ENCODE measurements around the gene KLHDC3. TPM values are rescaled to one million over a fixed set of nuclear protein-coding genes. Genes with fewer than 3 reads are reported as not detected.

Gene KLHDC3
- total RNA-seq, 6 experiments from 2014 or later, result 26.4 to 46.2 (median 41.7) TPM

- intact Hi-C loops (cut with DNase I), result no loop called here
- peak overlapping the region; percentile 77 to 98 (median 88) for H3K4me3 ChIP-seq
- peak overlapping the region; percentile 60 to 89 (median 89) for H3K27ac ChIP-seq
- H3K27me3 ChIP-seq, result no peaks in the 10 kb centered on the region
- no peaks in the 10 kb centered on the region for H3K9me3 ChIP-seq
- peaks cover 0 to 26% (median 9%) of the 10 kb centered on the region in 4 donors for H3K4me1 ChIP-seq
- TF ChIP-seq POLR2A (IDR thresholded peaks at IDR 0.05) (no peak), CTCF (IDR thresholded peaks at IDR 0.05) (no peak)
- 42% methylated on average over 7 of the region's 12 CpGs for WGBS (ENCODE audit: insufficient coverage, low coverage, low lambda C conversion rate, missing lambda C conversion rate)
- DNase-seq (peak in 2 of 3 donors; percentile 24 to 54), ATAC-seq (no peak)
- peaks cover 0 to 33% (median 10%) of the 10 kb centered on the region in 4 donors for H3K36me3 ChIP-seq
Measured at GRCh38 chr6:43060755-43061633, 46.9 kb downstream of the KLHDC3 start.

- intact Hi-C loops (cut with DNase I), result no loop called here
- Histone ChIP-seq H3K4me1 (peaks cover 0 to 26% (median 9%) of the 10 kb centered on the region in 4 donors), H3K36me3 (peaks cover 0 to 37% (median 14%) of the 10 kb centered on the region in 4 donors), H3K4me3 (peak overlapping the region in 2 of 3 donors; percentile 77 to 98), H3K27ac (no peak overlapping the region), H3K27me3 (no peaks in the 10 kb centered on the region), H3K9me3 (no peaks in the 10 kb centered on the region)
- ATAC-seq, result no peak
- 46% methylated on average over 1 of the region's 2 CpGs for WGBS (ENCODE audit: insufficient coverage, low coverage, low lambda C conversion rate, missing lambda C conversion rate)
- TF ChIP-seq CTCF (IDR thresholded peaks at IDR 0.05) (no peak), POLR2A (IDR thresholded peaks at IDR 0.05) (no peak)
- no peak for DNase-seq
Measured at GRCh38 chr6:43061861-43062260, 47.8 kb downstream of the KLHDC3 start.

GRCh38 chr6:43062818-43063217 lies 48.8 kb downstream of the KLHDC3 start:
- Histone ChIP-seq H3K27me3 (no peaks in the 10 kb centered on the region), H3K4me1 (peaks cover 0 to 26% (median 9%) of the 10 kb centered on the region in 4 donors), H3K9me3 (no peaks in the 10 kb centered on the region), H3K27ac (no peak overlapping the region), H3K36me3 (peaks cover 0 to 40% (median 14%) of the 10 kb centered on the region in 4 donors), H3K4me3 (no peak overlapping the region)
- 80% methylated on average over 1 of the region's 12 CpGs for WGBS (ENCODE audit: insufficient coverage, low coverage, low lambda C conversion rate, missing lambda C conversion rate)
- TF ChIP-seq CTCF (IDR thresholded peaks at IDR 0.05) (no peak), POLR2A (IDR thresholded peaks at IDR 0.05) (no peak)
- ATAC-seq, result no peak
- intact Hi-C loops (cut with DNase I), result no loop called here
- peak in 1 of 3 donors; percentile 45 for DNase-seq

GRCh38 chr6:43070028-43070632 lies 56.1 kb downstream of the KLHDC3 start:
- TF ChIP-seq POLR2A (IDR thresholded peaks at IDR 0.05) (no peak), CTCF (IDR thresholded peaks at IDR 0.05) (peak in 3 of 4 donors; percentile 17 to 35 (median 33))

More at GRCh38 chr6:43070028-43070632, 56.1 kb downstream of the KLHDC3 start:
- Histone ChIP-seq H3K27ac (no peak overlapping the region), H3K36me3 (peaks cover 0 to 63% (median 24%) of the 10 kb centered on the region in 4 donors), H3K4me3 (no peak overlapping the region), H3K4me1 (no peaks in the 10 kb centered on the region), H3K27me3 (no peaks in the 10 kb centered on the region), H3K9me3 (no peaks in the 10 kb centered on the region)
- WGBS (ENCODE audit: insufficient coverage, low coverage, low lambda C conversion rate, missing lambda C conversion rate), result 52% methylated on average over 4 of the region's 6 CpGs
- DNase-seq (no peak), ATAC-seq (peak in 3 of 4 donors; percentile 37 to 51 (median 46))
- intact Hi-C loops (cut with DNase I), result no loop called here

Other genes starting within 250 kb of the KLHDC3 start
- 1 to 10 TPM; 4.3 to 6.0 (median 5.5) TPM for gene BICRAL, start 232.2 kb upstream of the KLHDC3 start, total RNA-seq
- 100 to 1,000 TPM in 1 of 6 experiments, 10 to 100 TPM in 5; 36.6 to 114 (median 44.2) TPM for gene RPL7L1, start 134.6 kb upstream of the KLHDC3 start, total RNA-seq
- under 1 TPM in 3 of 6 experiments, not detected in 3; 0.31 to 0.46 (median 0.37) TPM for gene PTCRA, start 98.2 kb upstream of the KLHDC3 start, total RNA-seq
- 10 to 100 TPM; 11.1 to 75.4 (median 28.8) TPM for gene CNPY3, start 84.8 kb upstream of the KLHDC3 start, total RNA-seq
- 100 to 1,000 TPM in 3 of 6 experiments, 10 to 100 TPM in 3; 13.7 to 470 (median 107) TPM for gene GNMT, start 53.5 kb upstream of the KLHDC3 start, total RNA-seq
- 10 to 100 TPM; 15.7 to 25.9 (median 21.3) TPM for gene PEX6, start 35.1 kb upstream of the KLHDC3 start, total RNA-seq
- 10 to 100 TPM; 11.5 to 24.0 (median 16.3) TPM for gene PPP2R5D, start 29.7 kb upstream of the KLHDC3 start, total RNA-seq
- gene MEA1, start 303 bp upstream of the KLHDC3 start, total RNA-seq, result 10 to 100 TPM; 19.1 to 39.1 (median 25.2) TPM
- gene RRP36, start 7.4 kb downstream of the KLHDC3 start, total RNA-seq, result 10 to 100 TPM; 21.8 to 45.0 (median 23.3) TPM
- gene CUL7, start 39.6 kb downstream of the KLHDC3 start, total RNA-seq, result 10 to 100 TPM in 1 of 6 experiments, 1 to 10 TPM in 5; 6.5 to 12.7 (median 8.8) TPM
- gene MRPL2, start 45.2 kb downstream of the KLHDC3 start, total RNA-seq, result 10 to 100 TPM; 41.6 to 63.1 (median 60.4) TPM
- gene KLC4, start 45.4 kb downstream of the KLHDC3 start, total RNA-seq, result 100 to 1,000 TPM in 1 of 6 experiments, 10 to 100 TPM in 5; 45.8 to 134 (median 65.0) TPM
- gene PTK7, start 62.1 kb downstream of the KLHDC3 start, total RNA-seq, result 1 to 10 TPM in 3 of 6 experiments, under 1 TPM in 3; 0.55 to 1.8 (median 0.99) TPM
- gene SRF, start 157.0 kb downstream of the KLHDC3 start, total RNA-seq, result 10 to 100 TPM in 4 of 6 experiments, 1 to 10 TPM in 2; 4.9 to 17.0 (median 11.3) TPM
- gene CUL9, start 167.9 kb downstream of the KLHDC3 start, total RNA-seq, result 10 to 100 TPM; 14.4 to 17.7 (median 15.2) TPM
- 100 to 1,000 TPM in 2 of 6 experiments, 10 to 100 TPM in 4; 50.7 to 107 (median 62.4) TPM for gene DNPH1, start 215.2 kb downstream of the KLHDC3 start, total RNA-seq
- 1 to 10 TPM in 2 of 6 experiments, under 1 TPM in 4; 0.83 to 1.6 (median 0.87) TPM for gene TTBK1, start 229.2 kb downstream of the KLHDC3 start, total RNA-seq

All from right lobe of liver (tissue), 6 donors.